HG03558 (cell line): ENCODE measurements around the gene GABRB3.

ENCODE experiments used
- ATAC-seq: cut with Tn5 transposase; IDR thresholded peaks from one replicate; pipeline ENCODE4 v1.9.1; 2021; ENCODE audit warnings: moderate number of reproducible peaks; ENCODE audit not compliant: unreplicated experiment; ENCODE audit errors: extremely low read depth

Gene GABRB3

GRCh38 chr15:26635614-26636013 is 137.3 kb downstream of the GABRB3 start:
- ATAC-seq, result no peak

DNA sequence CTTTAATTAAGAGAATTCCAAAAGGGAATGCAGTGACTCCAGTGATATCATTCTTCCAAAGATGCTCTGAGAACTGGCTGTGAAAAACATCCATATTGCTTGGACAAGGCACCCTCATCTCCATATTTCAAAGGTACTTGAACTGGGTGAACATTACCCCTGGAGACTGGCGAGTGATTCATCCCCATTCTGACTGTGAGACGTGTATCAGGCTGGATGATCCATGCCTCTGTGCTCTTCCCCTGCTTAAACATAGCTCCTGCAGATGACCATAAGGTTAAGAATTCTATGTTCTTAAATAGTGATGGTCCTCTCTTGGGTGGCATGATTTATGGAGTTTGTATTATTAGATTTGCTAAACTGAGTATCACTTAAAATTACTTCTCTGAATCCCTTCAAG is 137.8 kb downstream of the GABRB3 start:
- no peak for ATAC-seq

DNA sequence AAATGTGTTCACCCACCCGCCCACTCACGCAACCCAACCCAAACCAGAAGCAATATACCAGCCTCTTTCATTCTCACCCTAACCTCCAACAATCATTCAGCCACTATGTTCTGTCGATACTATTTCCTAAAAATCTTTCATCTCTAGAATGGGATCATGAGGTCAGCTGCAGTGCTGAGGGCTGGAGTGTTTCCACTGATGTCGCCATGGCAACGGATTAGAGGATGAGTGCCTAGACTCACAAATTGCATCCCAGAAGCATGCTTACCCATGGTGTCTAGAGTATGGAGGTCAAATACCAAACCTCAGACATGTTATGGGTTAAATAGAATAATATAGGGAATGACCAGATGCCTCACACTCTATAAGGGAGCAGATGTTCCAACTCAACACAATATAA is 138.5 kb downstream of the GABRB3 start:
- no peak for ATAC-seq

DNA sequence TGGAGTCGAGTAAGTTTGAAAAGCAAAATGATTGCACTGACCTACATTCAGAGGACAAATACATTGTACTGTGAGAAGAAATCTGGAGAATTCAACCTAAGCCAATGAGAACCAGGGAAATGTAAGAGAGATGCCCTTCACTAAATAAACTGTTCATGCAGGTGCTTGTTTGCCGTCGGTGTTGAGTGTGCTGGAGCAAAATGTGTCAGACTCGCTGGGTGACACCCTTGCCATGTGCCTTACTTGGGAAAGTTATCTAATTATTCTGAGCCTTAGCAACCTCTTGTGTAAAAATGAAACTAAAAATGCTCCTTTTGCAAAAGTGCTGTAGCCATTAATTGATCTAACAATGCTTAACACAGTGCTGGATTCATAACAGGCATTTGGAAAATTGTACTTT is 140.4 kb downstream of the GABRB3 start:
- ATAC-seq, result no peak

DNA sequence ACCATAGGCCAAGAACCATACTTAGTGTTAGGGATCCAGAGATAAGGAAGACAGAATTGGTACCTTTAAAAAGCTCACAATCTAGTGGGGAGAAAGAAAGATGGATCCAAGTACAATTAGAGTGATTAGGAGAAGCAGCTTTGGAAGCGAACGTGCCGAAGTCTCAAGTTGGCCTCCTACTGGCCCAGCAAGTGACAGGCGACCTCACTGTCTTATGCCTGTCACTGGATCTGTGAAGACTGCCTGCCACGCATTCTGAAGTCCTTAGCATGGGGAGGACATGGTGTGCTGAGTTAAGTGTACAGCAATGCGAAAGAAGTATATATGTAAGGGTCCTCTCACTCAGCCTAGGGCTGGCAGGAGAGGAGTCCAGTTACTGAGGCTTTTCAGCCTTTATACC is 141.0 kb downstream of the GABRB3 start:
- ATAC-seq, result no peak

- no peak for ATAC-seq
Measured at GRCh38 chr15:26630857-26631256, 142.0 kb downstream of the GABRB3 start.

DNA sequence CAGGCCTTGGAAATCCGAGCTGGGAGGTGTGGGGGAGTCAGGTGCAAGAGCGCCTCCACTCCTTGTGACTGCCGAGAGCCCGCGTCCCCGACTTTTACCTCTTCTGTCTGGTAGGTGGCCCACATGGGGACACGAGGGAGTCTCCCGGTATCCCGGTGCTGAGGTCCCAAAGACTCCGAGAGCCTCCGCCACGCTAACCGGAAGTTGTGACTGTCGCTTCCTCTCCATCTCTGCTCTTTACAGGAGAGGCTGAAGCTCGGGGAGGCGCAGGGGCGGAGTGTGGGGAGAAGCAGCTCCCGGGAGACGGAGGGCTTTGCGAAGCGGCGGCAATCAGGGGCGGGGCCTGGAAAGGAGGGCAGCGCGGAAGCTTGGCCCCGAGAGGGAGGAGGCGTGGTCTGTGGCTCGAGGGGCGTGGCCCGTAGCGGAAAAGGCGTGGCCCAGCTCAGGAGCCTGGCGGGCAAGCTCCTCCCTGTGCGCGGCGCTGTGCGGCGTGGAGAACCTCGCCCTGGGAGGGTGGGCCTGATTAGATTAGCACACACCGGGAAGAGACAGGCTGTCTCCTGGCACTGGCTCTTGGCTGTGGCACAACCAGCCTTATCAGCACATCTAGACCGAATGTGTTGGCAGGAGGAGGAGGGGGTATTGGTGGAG is 143.9 kb downstream of the GABRB3 start:
- ATAC-seq, result no peak

- ATAC-seq, result no peak
Measured at GRCh38 chr15:26628071-26628470, 144.8 kb downstream of the GABRB3 start.

DNA sequence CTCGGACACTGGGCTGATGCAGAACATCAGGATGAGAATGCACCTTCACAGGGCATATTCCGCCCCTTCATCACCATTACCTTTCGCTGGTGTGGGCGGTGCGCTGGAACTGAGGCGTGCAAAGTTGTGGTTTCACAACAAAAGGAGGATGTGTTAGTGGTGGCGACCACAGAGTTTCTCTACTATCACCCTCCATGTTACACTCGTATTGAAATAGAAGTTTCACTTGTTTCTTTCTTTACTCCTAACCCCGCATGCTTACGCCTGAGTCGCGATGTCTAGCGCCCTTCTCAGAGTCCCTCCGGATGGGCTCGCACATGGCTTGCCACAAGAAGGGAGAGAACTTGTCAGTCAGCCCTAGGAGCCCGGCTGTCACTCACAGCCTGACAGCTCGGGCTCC is 148.7 kb downstream of the GABRB3 start:
- ATAC-seq, result no peak

- no peak for ATAC-seq
Measured at GRCh38 chr15:26623071-26623470, 149.8 kb downstream of the GABRB3 start.

GRCh38 chr15:26621816-26622215 is 151.1 kb downstream of the GABRB3 start:
- ATAC-seq, result no peak

DNA sequence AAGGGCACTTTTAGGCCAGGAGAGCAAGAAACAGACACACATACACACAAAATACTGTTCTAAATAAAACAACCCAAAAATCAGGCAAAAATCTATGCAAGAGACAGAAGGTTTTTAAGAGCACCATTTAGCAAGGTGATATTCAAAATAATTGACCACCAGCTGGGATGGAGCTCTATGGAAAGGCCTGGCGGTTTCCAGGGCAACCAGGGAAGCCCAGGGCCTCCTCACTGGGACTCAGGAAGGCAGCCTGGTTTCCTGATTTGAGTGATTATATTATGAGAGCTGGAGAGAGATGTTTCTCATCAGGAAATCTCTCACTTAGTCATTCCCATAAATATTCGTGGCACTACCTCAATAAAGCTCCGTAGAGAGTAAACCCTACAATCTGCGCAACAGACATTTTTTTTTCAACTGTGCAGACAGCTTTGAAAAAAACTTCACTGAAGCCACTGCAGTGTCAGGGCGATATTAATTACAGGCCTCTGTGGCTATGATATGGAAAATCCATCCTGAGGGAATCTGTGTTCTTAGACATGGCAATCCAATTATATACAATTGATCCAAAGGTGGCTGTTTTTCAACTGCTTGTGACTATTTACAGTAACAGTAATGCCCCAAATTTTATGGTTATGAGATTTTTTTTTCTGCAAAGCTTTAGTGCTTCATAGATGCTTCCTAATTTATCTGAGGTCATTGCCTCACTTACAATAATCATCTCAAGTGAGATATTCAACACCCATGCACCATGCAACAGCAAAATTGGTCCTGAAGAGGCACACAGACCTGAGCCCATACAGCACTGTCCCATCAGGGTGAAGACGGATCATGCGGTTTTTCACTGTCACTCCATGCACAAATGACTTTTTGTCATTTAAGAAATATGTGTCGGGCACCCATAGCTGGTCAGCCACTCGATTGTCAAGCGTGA is 152.1 kb downstream of the GABRB3 start:
- ATAC-seq, result no peak

GRCh38 chr15:26615927-26616302 is 157.0 kb downstream of the GABRB3 start:
- no peak for ATAC-seq

DNA sequence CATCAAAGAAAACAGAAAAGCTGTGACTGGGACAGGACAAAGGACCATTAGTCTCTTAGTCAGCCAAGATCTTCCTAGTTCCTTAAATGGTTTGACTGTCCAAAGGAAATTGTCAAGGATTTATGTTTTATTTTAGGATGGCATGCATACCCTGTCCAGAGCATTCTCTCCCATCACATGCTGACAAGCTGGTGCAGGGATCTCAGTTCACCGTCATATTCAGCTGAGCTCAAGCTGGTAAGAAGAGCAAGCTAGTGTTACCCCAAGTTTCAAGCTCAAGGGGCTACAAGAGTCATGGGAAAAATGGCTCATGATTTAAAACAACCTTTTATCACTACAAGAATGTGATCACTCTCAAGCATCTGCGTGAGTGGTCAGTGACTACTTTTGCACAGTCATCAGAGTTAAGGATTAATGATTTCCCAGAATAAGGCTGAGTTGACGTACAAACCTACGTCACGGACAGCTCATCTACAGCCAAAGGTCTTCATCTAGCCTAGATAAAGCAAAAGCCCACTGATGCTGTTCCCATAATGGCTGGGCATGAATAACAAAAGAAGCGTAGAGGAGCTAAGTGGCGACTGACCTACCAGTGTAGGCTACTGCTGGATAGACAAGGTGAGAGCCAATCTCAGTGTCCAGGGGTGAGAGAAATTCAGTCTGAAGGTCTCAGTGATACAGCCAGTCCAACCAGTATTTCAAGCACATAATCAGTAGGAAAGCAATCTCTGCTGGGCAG is 157.5 kb downstream of the GABRB3 start:
- no peak for ATAC-seq

DNA sequence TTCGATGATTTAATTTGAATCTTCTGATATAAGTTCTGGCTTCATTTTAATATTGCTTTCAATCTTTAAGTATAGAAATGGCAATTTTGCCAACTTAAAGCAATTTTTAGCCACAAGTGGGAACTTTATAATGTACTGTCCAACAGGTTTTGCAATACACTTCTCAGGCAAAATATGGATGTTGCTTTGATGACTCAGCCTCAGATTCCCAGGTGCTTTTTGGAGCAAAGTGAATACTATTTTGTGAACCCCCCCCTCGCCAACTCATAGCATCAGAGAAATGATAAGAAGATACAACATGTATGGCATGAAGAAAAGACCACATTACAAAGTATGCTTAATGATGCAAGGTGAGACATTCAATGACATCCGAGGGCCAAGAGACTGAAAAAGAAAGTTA is 158.1 kb downstream of the GABRB3 start:
- ATAC-seq, result no peak

DNA sequence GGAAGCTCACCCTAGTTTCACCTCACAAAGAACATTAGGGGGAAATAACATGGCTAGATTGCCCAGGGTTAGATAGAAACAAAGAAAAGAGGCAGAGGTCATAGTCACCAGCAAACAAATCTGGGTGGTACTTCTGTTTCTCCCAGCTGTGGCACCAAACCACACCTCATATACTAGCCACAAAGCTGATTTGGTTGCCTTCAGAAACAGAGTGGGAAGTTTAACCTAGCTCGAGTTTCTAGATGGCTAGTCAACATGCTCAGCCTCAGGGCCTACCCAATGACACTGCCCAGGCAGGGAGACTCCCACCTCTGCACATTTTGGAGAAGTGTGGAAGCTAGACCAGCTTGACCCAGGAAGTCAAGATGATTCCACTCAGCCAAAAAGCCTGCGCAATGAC is 174.2 kb downstream of the GABRB3 start:
- ATAC-seq, result no peak

DNA sequence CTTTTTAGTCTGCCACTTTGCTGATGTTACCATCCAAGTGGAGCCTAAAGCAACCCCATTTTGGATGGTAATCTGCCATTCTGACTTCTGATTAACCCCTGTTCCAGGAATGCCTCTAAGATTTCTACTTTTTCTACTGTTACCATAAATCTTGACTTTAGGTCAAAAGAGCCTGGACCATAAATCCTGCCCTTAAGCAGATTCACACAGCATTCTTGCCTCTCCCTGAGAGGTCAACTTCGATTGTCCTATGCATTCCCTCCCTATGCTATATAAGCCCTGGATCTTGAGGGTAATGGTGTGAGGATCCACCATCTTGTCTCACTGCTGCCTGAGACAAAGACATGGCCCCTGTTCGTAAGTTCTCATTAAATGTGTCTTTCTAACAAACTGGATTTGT is 177.3 kb downstream of the GABRB3 start:
- ATAC-seq, result no peak

- ATAC-seq, result no peak
Measured at GRCh38 chr15:26590676-26591075, 182.2 kb downstream of the GABRB3 start.

- ATAC-seq, result no peak
Measured at GRCh38 chr15:26582840-26583239, 190.0 kb downstream of the GABRB3 start.

GRCh38 chr15:26580943-26581342 is 191.9 kb downstream of the GABRB3 start:
- ATAC-seq, result no peak
